COR-L47 (cell line): Measurements from ENCODE around the gene NUDT11.
"Not testable (repeated sequence)": the region's sequence is repeated elsewhere in the genome, so short reads cannot be mapped to it uniquely, and the experiment has no call there.

ENCODE experiments used
- DNase-seq: peaks from one replicate; lab custom pipeline; 2025; lab: John Stamatoyannopoulos, UW

Gene NUDT11

DNA sequence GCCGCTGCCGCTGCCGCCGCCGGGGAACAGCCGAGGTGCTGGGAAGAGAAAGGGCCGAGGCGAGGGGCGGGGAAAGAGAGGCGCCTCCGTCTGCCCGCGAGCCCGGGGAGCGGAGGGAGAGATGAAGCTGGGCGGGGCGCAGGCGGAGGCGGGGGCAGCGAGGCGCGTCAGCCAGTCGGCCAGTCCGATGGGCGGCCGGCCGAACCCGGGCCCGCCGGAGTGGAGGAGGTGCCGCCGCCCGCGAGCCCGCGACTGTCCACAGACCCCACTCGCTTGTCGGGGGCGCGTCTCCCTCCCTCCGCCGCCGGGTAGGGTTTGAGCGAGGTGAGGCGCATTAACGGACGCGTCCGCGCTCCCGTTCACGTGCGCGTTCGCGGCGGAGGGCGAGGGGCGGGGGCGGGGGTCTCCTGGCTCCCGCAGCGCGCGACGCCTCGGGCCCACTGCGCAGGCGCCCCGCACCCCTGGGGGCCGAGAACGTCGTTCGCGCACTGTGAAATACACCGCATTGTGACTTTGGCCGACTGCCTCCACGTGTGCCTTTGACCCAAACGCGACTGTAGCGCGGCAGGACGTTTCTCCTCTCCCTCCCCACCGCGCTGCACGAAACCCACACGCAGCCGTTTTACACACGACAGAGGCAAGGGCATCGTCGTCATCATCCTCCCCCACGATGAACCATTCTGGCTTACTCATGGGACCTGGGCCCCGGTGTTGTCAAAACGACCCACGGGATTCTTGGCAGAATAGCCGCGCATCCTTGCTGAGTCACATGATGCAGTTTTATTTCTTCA, at the start of gene NUDT11:
TSS of gene NUDT11 (minus strand) at position 92 of the 791 bp plus-strand sequence. CDS start 148 bp downstream, outside the sequence.
- no peak for DNase-seq

DNA sequence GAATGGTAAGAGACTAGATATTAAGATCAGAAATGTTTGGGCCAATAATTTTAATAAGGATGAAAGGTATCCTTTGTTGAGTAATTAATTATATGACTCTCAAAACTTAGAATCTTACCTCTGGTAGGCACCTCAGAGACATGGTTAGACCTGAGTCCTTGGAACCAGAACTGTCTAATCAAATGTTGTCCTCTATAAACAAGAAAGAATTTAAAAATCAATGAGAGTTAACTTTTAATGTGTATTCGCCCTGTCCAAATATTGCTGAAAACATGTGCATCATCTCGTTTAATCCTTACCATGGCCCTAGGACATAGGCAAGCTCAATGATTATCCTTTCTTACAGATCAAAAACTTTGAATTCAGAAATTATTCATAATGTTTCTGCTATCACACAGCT, 24.0 kb upstream of the NUDT11 start:
- no peak for DNase-seq

DNA sequence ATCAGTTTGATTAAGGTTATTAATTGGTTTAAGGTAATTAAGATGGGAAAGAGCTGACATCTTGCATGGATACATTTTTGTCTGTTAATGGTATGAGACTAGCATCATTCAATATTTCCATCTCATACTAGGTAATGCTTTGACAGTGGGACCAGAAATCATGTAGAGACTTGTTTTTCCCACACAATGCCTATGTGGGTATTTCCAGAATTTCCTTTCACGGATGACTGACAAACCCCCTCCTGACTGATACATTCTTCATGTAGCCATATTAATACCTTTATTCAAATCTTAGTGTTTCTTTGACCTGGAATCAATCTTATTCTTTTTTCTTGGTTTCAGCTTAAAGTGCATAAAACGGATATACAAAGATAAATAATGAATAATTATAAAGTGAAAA, 22.7 kb upstream of the NUDT11 start:
- not testable (repeated sequence) for DNase-seq

DNA sequence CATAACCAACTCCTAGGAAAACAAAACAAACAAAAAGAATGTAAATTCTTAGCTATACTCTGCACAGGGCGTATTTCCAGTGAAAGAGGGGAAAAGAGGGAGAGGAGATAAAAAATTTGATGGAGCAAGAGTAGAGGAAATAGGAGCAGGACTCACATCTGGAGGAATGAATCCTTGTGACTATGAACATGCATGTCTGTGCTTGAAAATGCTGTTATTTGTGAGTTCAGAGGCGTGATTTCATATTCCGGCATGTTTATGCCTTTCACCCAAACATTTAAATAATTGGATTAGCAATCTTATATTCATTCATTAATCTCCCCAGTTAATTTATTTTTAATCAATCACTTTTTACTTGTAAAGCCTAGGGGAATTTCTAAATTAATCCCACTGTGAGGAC, 11.2 kb upstream of the NUDT11 start:
- DNase-seq: no peak

DNA sequence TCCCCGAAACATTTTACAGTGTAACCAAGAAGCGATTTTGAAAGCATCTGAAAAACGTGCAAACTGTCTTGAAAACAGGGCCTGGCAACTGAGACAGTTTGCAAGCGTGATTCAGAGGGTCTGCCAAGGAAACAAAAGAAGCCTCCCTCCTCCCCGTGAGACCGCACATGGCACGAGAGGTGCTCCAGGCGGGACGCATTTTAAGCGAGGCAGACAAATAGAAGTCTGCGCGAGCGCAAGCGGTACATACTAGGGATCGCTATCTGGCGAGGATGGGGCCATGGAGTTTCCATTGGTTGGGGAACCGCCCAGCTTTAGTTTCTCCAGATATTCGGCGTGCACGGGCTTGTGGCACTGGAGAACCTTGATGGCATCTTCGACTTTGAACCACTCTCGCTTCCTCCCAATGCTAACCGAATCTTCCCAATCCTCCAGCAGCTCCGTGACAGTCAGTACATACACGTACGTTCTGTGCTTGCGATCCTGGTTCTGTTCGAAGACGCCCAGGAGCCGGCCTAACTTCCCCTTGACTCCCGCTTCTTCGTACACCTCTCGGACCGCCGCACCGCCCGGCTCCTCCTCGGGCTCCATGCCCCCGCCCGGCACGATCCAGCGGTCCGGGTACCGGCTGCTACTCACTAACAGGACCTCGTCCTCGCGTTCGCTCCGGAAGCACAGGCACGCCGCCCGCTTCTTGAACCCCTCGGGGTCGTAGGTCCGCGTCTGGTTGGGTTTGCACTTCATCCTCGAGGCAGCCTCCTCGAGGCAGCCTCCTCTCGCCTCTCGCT, 497 bp downstream of the NUDT11 start:
- not testable (repeated sequence) for DNase-seq

DNA sequence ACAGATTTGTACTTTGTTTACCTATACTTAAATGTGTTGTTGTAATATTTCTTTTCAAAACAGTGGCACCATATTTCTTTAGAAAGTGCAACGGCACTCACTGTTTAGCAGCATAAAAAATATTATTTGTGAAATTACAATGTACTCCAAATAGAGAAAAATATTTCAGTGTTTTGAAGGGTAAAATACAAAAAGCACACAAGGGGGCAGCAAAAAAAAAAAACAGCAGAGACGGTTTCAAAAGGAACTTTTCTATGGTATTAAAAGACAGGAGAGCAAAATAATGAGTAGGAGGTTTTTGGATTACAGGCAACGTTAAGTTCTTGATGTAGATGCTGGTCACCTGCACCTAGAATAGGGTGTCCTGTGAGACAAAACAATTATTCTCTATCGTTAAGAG, 2.0 kb downstream of the NUDT11 start:
- no peak for DNase-seq

DNA sequence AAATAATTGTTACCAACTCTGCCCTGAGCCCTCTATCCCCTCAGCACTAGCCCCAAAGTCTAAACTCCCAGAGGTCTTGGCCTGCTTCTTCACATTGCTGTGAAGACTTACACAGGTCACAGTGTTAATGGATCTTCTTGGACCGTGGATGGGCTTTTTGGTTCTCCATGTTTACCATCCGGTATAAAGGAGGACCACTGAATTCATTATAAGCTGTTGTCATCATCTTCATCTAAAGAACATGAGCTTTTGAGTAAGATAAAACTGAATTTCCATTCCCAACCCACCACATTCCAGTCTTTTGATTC, 8.5 kb downstream of the NUDT11 start:
- no peak for DNase-seq

DNA sequence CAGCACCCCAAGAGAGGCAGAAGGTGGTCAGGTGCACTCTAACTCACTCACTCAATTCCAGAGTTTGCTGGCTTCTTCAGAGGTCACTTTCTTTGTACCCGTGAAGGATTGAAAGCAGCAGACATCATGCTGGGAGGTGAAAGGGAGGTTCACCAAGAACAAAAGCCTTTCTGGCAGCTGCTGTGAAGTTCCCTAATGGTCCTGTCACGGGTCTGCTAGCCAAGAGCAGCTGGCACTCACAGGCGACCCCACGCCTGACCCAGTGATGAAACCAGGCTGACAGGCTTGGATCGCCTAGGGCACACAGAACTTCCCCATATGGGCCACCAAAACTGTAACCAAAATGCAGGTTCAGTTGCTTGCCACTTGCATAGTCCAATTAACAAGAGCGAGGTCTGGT, 11.8 kb downstream of the NUDT11 start:
- no peak for DNase-seq

DNA sequence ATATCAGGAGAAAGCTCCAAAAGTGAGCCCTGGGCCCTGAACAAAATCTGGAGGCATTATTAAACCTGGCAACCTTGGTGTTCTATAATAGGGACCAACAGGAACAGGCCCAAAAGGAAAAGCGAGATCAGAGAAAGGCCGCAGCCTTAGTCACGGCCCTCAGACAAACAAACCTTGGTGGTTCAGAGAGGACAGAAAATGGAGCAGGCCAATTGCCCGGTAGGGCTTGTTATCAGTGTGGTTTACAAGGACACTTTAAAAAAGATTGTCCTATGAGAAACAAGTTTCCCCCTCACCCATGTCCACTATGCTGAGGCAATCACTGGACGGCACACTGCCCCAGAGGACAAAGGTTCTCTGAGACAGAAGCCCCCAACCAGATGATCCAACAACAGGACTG, 14.0 kb downstream of the NUDT11 start:
- DNase-seq: not testable (repeated sequence)

DNA sequence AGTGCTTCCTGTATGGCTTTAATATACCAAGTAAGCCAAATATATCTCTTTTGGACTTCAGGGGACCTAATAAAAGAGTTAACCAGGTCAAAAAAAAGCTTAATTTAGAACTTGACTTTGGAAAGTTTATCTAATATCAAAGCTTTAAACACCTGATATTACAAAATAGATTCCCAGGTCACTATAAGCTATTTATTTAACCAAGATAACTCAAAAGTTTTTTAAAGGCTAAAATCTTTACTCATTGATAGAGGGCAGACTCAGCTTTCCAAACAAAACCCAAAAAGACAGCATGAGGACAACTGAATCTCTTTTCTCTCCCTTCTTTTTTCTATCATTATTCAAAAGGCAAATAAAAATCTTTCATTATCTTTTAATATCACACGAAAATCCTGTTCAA, 19.5 kb downstream of the NUDT11 start:
- DNase-seq: no peak

DNA sequence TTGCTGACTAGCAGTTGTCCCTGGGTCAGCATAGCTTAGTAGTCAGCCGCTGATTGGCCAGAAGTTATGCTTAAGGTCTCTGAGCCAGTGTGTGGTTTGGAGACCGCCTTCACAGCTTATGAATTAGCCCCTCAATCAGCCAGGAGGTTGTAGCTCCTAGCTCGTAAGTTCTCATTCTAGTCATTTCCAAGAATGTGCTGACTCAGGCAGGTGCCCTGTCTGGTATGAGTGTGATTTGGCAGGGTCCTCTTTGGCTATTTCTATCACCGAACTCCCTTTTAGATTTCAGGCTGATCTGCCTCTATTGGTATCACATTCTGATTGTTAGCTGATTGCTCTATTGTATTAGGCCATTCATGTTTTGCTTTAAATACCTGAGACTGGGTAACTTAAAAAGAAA, 33.1 kb downstream of the NUDT11 start:
- DNase-seq: no peak

DNA sequence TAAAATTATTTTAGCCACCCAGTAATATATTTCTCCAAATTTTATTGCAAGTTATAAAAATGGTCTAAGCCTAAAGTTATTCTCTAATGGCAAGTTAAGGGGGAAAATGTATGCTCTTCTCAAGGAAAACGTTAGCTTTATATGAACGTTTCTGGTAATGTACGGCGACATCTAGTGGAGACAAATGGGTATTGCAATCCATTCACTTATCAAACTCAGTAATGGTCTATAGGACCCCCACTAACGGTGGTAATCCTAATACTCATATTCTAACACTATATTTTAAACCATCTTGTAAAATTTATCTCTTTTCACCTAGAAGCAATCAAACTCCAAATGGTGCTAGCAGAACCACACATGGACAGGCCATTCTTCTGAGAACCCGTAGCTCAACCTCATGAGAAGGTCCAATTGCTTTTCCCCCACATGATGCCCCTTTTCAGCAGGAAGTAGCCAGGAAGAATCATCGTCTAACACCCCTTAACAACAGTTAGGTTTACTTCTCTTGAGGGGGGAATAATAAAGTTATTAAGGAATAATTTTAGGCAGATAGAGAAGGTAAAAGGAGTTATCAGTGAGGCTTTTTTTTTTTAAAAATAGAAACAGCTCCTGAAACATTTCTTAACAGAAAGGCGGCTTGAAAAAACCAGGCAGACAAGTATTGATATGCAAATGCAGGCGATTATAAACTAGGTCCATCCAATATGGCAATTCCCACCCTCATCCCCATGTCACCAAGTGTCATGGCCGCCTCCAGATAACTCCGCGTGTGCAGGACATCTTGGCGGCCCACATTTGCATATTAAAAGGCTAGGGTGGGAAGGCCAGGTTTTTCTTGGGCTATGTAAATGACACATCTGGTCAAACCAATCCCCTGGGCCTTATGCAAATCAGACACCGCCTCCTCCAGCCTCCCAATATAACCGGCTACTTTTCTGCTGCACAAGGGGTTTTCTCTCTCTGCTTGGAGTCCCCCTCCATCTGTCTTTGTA, 35.0 kb downstream of the NUDT11 start:
- DNase-seq: no peak

DNA sequence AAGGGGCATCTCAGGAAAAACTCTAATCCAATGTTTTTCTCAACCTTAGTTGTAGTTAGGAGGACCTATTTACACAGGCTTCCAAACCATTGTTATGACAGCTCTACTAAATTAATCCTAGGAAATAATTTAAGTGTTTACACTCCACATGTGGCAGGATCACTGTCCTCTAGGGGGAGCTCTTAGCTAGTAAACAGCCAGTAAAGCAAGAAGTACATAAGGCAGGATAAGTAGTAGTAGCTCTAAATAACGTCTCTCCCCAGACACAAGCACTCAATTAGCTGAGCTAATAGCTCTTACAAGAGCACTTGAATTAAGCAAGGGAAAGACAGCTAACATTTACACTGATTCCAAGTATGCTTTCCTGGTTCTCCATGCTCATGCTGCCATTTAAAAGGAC, 37.3 kb downstream of the NUDT11 start:
- no peak for DNase-seq

DNA sequence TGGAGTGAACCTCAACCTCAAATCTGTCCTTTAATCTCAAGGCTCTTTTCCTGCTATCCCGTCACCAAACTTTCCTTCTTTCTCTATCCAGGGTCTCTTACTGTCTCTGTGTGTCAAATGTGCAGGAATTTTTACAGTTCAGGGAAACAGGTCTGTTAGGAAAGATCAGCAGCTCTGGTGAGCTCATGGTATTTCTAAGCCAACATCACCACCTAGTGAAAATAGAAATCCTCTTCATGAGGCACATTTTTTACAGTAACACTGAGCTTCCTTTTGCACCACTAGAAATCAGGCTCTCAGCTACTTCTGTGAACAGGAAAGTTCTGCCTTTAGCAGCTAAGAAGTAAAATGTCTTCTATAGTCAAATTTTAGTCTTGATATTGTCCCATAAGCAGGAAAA, 39.6 kb downstream of the NUDT11 start:
- no peak for DNase-seq

DNA sequence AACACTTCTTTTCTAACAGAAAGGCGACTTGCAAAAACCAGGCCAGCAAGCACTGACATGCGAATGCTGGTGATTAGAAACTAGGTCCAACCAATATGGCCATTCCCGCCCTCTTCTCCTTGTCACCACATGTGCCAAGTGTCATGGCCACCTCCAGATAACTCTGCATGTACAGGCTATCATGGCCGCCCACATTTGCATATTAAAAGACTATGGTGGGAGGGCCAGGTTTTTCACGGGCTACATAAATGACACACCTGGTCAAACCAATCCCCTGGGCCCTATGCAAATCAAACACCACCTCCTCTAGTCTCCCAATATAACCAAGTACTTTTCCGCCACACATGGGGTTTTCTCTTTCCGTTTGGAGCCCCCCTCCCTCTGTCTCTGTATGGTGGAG, 40.1 kb downstream of the NUDT11 start:
- DNase-seq: no peak

DNA sequence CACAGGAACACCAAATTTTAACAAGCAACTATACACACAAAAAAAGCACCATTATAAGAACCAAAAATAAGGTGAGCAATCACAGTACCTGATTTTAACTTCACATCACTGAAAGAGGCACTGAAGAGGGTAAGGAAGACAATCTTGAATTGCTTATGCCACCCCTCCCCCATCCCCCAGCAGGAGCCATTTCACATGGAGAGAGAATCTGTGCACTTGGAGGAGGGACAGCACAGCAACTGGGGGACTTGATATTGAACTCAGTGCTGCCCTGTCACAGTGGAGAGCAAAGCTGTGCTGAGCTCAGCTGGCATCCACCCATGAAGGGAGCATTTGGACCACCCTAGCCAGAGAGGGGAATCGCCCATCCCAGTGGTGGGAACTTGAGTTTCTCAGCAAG, 56.0 kb downstream of the NUDT11 start:
- no peak for DNase-seq
